Loucy (cell line): ENCODE results near the gene FAM53A.

ENCODE experiments used
- H2AFZ ChIP-seq: fragments of 200-600 bp; sonication (generic); 2 replicates; pipeline ENCODE4 v1.6.0; 2016; ENCODE audit warnings: antibody characterized with exemption, mild to moderate bottlenecking, low read length, moderate library complexity
- H3F3A ChIP-seq: fragments of 200-600 bp; 2 replicates; pipeline ENCODE4 v1.6.0; 2016; ENCODE audit warnings: antibody characterized with exemption, low read depth, mild to moderate bottlenecking
- H3K27me3 ChIP-seq: fragments of 200-600 bp; sonication (generic); 2 replicates; pipeline ENCODE4 v1.6.1; 2014; ENCODE audit warnings: low read length, mild to moderate bottlenecking; ENCODE audit not compliant: insufficient read depth, poor library complexity, severe bottlenecking
- H3K36me3 ChIP-seq: fragments of 200-600 bp; sonication (generic); 2 replicates; pipeline ENCODE4 v1.6.1; 2016; ENCODE audit warnings: low read length; ENCODE audit not compliant: insufficient read depth
- H3K4me1 ChIP-seq: fragments of 200-600 bp; sonication (generic); 2 replicates; pipeline ENCODE4 v1.5.1; 2014; ENCODE audit warnings: low read length, mild to moderate bottlenecking; ENCODE audit not compliant: insufficient read depth, poor library complexity, severe bottlenecking
- H3K4me2 ChIP-seq: fragments of 200-600 bp; sonication (generic); 2 replicates; pipeline ENCODE4 v1.6.0; 2014; ENCODE audit warnings: antibody characterized with exemption, low read length, low read depth, mild to moderate bottlenecking; ENCODE audit not compliant: poor library complexity, severe bottlenecking
- H3K4me3 ChIP-seq: fragments of 200-600 bp; sonication (generic); 2 replicates; pipeline ENCODE4 v1.5.1; 2014; ENCODE audit warnings: low read length, mild to moderate bottlenecking, mixed read lengths; ENCODE audit not compliant: poor library complexity, severe bottlenecking
- H3K79me2 ChIP-seq: fragments of 200-600 bp; sonication (generic); 2 replicates; pipeline ENCODE4 v1.6.1; 2014; ENCODE audit warnings: low read length; ENCODE audit not compliant: insufficient read depth
- H3K9ac ChIP-seq: fragments of 200-600 bp; sonication (generic); 2 replicates; pipeline ENCODE4 v1.6.0; 2014; ENCODE audit warnings: mild to moderate bottlenecking, low read depth, low read length, moderate library complexity; ENCODE audit not compliant: poor library complexity, severe bottlenecking
- H3K9me2 ChIP-seq: fragments of 200-600 bp; sonication (generic); replicated peaks from 2 replicates; pipeline ENCODE4 v1.6.1; 2016; ENCODE audit warnings: low read depth, low read length, mixed read lengths
- H3K9me3 ChIP-seq: fragments of 200-600 bp; sonication (generic); 2 replicates; pipeline ENCODE4 v1.6.1; 2014; ENCODE audit warnings: mild to moderate bottlenecking, antibody characterized with exemption, low read length, low read depth; ENCODE audit not compliant: insufficient read depth
- H4K20me1 ChIP-seq: fragments of 200-600 bp; sonication (generic); 2 replicates; pipeline ENCODE4 v1.6.0; 2014; ENCODE audit warnings: antibody characterized with exemption, low read length, mild to moderate bottlenecking; ENCODE audit not compliant: insufficient read depth, poor library complexity, severe bottlenecking
- CTCF ChIP-seq: fragments of 200-600 bp; sonication (generic); conservative IDR thresholded peaks from 2 replicates; pipeline ENCODE4 v1.5.1; 2014; ENCODE audit warnings: mild to moderate bottlenecking, antibody characterized with exemption, low read length
- EZH2phosphoT487 ChIP-seq: fragments of 200-600 bp; IDR thresholded peaks from 2 replicates; pipeline ENCODE4 v1.6.1; 2018; ENCODE audit warnings: antibody characterized with exemption, mild to moderate bottlenecking, moderate library complexity, borderline replicate concordance

FAM53A gene

GRCh38 chr4:1659104-1660043 lies 24.7 kb downstream of the FAM53A start:
- H3K79me2 ChIP-seq = no peaks in the 10 kb centered on the region
- no peak overlapping the region for H3K4me3 ChIP-seq
- H3K36me3 ChIP-seq = no peaks in the 10 kb centered on the region
- H4K20me1 ChIP-seq = no peaks in the 10 kb centered on the region
- H3K4me2 ChIP-seq = no peak overlapping the region
- TF ChIP-seq CTCF (no peak), EZH2phosphoT487 (no peak)
- no peak overlapping the region for H3K9ac ChIP-seq
- H3F3A ChIP-seq = no peaks in the 10 kb centered on the region
- H3K27me3 ChIP-seq = no peaks in the 10 kb centered on the region
- H3K4me1 ChIP-seq = no peaks in the 10 kb centered on the region
- no peaks in the 10 kb centered on the region for H3K9me3 ChIP-seq
- H3K9me2 ChIP-seq = no peaks in the 10 kb centered on the region
- H2AFZ ChIP-seq = no peak overlapping the region

- Histone ChIP-seq H3F3A (no peaks in the 10 kb centered on the region), H3K9ac (no peak overlapping the region), H3K4me2 (no peak overlapping the region), H2AFZ (no peak overlapping the region), H3K4me1 (no peaks in the 10 kb centered on the region), H4K20me1 (no peaks in the 10 kb centered on the region), H3K36me3 (no peaks in the 10 kb centered on the region), H3K4me3 (no peak overlapping the region), H3K27me3 (no peaks in the 10 kb centered on the region), H3K9me2 (no peaks in the 10 kb centered on the region), H3K79me2 (no peaks in the 10 kb centered on the region), H3K9me3 (no peaks in the 10 kb centered on the region)
- no peak for TF ChIP-seq CTCF
- no peak for TF ChIP-seq EZH2phosphoT487
Observed at GRCh38 chr4:1658581-1658980, 25.5 kb downstream of the FAM53A start.

GRCh38 chr4:1658146-1658545 lies 26.0 kb downstream of the FAM53A start:
- H2AFZ ChIP-seq = no peak overlapping the region
- no peaks in the 10 kb centered on the region for H3K36me3 ChIP-seq
- no peaks in the 10 kb centered on the region for H3F3A ChIP-seq
- H3K79me2 ChIP-seq = no peaks in the 10 kb centered on the region
- no peaks in the 10 kb centered on the region for H4K20me1 ChIP-seq
- H3K27me3 ChIP-seq = no peaks in the 10 kb centered on the region
- no peaks in the 10 kb centered on the region for H3K9me3 ChIP-seq
- no peaks in the 10 kb centered on the region for H3K4me1 ChIP-seq
- TF ChIP-seq CTCF (no peak), EZH2phosphoT487 (no peak)
- H3K4me3 ChIP-seq = no peak overlapping the region
- H3K9me2 ChIP-seq = no peaks in the 10 kb centered on the region
- no peak overlapping the region for H3K4me2 ChIP-seq
- H3K9ac ChIP-seq = no peak overlapping the region
